ENCODE data around the gene UBAP2L. TPM values are rescaled to one million over a fixed set of nuclear protein-coding genes. Genes with fewer than 3 reads are reported as not detected.
A peak's percentile ranks its signal among the peaks of the same experiment; 100 is the strongest.

Gene UBAP2L
- total RNA-seq, 1 experiment from 2014 or later, result 265 TPM

- no peak overlapping the region for H4K91ac ChIP-seq (ENCODE audit: insufficient read length, low read depth, low read length)
- no peak overlapping the region for H2BK5ac ChIP-seq (ENCODE audit: insufficient read length, low read length)
- H4K20me1 ChIP-seq (ENCODE audit: control insufficient read depth, insufficient read depth, insufficient read length), result no peaks in the 10 kb centered on the region
- no peak overlapping the region for H4K5ac ChIP-seq (ENCODE audit: insufficient read length, low read depth, low read length)
- H3K27me3 ChIP-seq (ENCODE audit: insufficient read depth, low read length), result no peaks in the 10 kb centered on the region
- no peak overlapping the region for H3K14ac ChIP-seq (ENCODE audit: insufficient read depth, low read length)
- no peak overlapping the region for H3K4me2 ChIP-seq (ENCODE audit: insufficient read depth, insufficient read length, low read length)
- peaks cover 37 to 42% of the 10 kb centered on the region in 2 experiments for H3K4me1 Mint-ChIP-seq
- no peak overlapping the region for H3K18ac ChIP-seq (ENCODE audit: insufficient read length, low read depth, low read length)
- H3K36me3 Mint-ChIP-seq (ENCODE audit: insufficient read depth in 1 of 3, low read depth in 3 of 3), result peaks cover 50 to 76% (median 63%) of the 10 kb centered on the region in 3 experiments
- H3T11ph ChIP-seq (ENCODE audit: low read length), result no peak overlapping the region
- no peak overlapping the region for H4K8ac ChIP-seq (replicated peaks; ENCODE audit: insufficient read length, low read depth, low read length)
- H3K27ac ChIP-seq (ENCODE audit: insufficient read length, low read depth, low read length), result no peak overlapping the region
- H3K9me3 Mint-ChIP-seq, result peaks cover 0 to 5% of the 10 kb centered on the region in 2 experiments; a peak in 1 of 5 replicates
- H3K4me3 Mint-ChIP-seq, result peak overlapping the region; percentile 71 to 96
- DNase-seq, result no peak
- H3K79me1 ChIP-seq (ENCODE audit: insufficient read depth, low read depth, low read length, poor library complexity, severe bottlenecking), result peaks cover 10% of the 10 kb centered on the region
- H3K4ac ChIP-seq (ENCODE audit: low read depth, low read length), result no peak overlapping the region
- H3K79me2 ChIP-seq (ENCODE audit: insufficient read depth, low read length), result peaks cover 50% of the 10 kb centered on the region
- H3K23me2 ChIP-seq (ENCODE audit: insufficient read length, low read depth, low read length, poor library complexity, severe bottlenecking), result peaks cover 14% of the 10 kb centered on the region
- H2BK120ac ChIP-seq (ENCODE audit: low read depth, low read length, poor library complexity, severe bottlenecking), result no peak overlapping the region
- no peak overlapping the region for H2BK15ac ChIP-seq (ENCODE audit: low read depth, low read length)
- WGBS (ENCODE audit: extremely low coverage, insufficient read length, low lambda C conversion rate), result no CpG with 5 or more reads among the region's 1 CpG
- H3K27me3 Mint-ChIP-seq (ENCODE audit: low read depth), result no peaks in the 10 kb centered on the region
- no peaks in the 10 kb centered on the region for H3K9me3 ChIP-seq (ENCODE audit: control insufficient read depth, low read depth, low read length)
- no peak overlapping the region for H3K23ac ChIP-seq (ENCODE audit: insufficient read length, low read depth, low read length)
- peaks cover 2% of the 10 kb centered on the region; the same call in 1 of the 2 replicates for H3K4me1 ChIP-seq (ENCODE audit: insufficient read depth, low read length)
- no peak for TF ChIP-seq CTCF (conservative IDR thresholded peaks at IDR 0.05)
- peak overlapping the region; percentile 51 for H3K9ac ChIP-seq (ENCODE audit: extremely low read depth, insufficient read length, low read length)
- peak overlapping the region in 1 of 3 experiments; percentile 76; a peak in 2 of 7 replicates for H3K27ac Mint-ChIP-seq
- no peak overlapping the region for H3K56ac ChIP-seq (ENCODE audit: insufficient read length, low read depth, low read length)
- no peak overlapping the region for H2AFZ ChIP-seq (ENCODE audit: low read length)
- H2BK20ac ChIP-seq (ENCODE audit: low read depth, low read length, poor library complexity, severe bottlenecking), result no peak overlapping the region
- H2AK5ac ChIP-seq (ENCODE audit: insufficient read length, low read length), result no peak overlapping the region
- H2BK12ac ChIP-seq (ENCODE audit: insufficient read length, low read depth, low read length), result no peak overlapping the region
Observed at GRCh38 chr1:154222918-154223317, 2.2 kb downstream of the UBAP2L start.

Data from H9 (cell line).